GM18909 (cell line): Measurements from ENCODE around the gene ATAD1.
"Not testable (repeated sequence)": the region's sequence is repeated elsewhere in the genome, so short reads cannot be mapped to it uniquely, and the experiment has no call there.

ENCODE experiments used
- ATAC-seq: cut with Tn5 transposase; IDR thresholded peaks from one replicate; pipeline ENCODE4 v1.9.1; 2021; ENCODE audit warnings: mild to moderate bottlenecking; ENCODE audit not compliant: unreplicated experiment, poor library complexity

The ATAD1 gene

GRCh38 chr10:87846711-87847110 lies 28.7 kb upstream of the ATAD1 start:
- not testable (repeated sequence) for ATAC-seq

GRCh38 chr10:87846023-87846422 lies 28.0 kb upstream of the ATAD1 start:
- no peak for ATAC-seq

GRCh38 chr10:87845624-87845998 lies 27.6 kb upstream of the ATAD1 start:
- no peak for ATAC-seq

GRCh38 chr10:87844837-87845623 lies 27.0 kb upstream of the ATAD1 start:
- no peak for ATAC-seq

- ATAC-seq: no peak
Observed at GRCh38 chr10:87843714-87844113, 25.7 kb upstream of the ATAD1 start.

- no peak for ATAC-seq
Observed at GRCh38 chr10:87842776-87843497, 24.9 kb upstream of the ATAD1 start.

- no peak for ATAC-seq
Observed at GRCh38 chr10:87842220-87842641, 24.2 kb upstream of the ATAD1 start.

- ATAC-seq: no peak
Observed at GRCh38 chr10:87841186-87841585, 23.2 kb upstream of the ATAD1 start.

- ATAC-seq: no peak
Observed at GRCh38 chr10:87838650-87839049, 20.6 kb upstream of the ATAD1 start.

- ATAC-seq: no peak
Observed at GRCh38 chr10:87837445-87837844, 19.4 kb upstream of the ATAD1 start.

GRCh38 chr10:87836098-87836497 lies 18.1 kb upstream of the ATAD1 start:
- ATAC-seq: no peak

- no peak for ATAC-seq
Observed at GRCh38 chr10:87829986-87830729, 12.1 kb upstream of the ATAD1 start.

GRCh38 chr10:87829051-87829450 lies 11.0 kb upstream of the ATAD1 start:
- ATAC-seq: not testable (repeated sequence)

GRCh38 chr10:87827681-87828080 lies 9.7 kb upstream of the ATAD1 start:
- ATAC-seq: no peak

GRCh38 chr10:87826653-87827052 lies 8.6 kb upstream of the ATAD1 start:
- no peak for ATAC-seq

GRCh38 chr10:87819289-87819585 lies 1.2 kb upstream of the ATAD1 start:
- no peak for ATAC-seq

GRCh38 chr10:87818505-87819288 lies 671 bp upstream of the ATAD1 start:
- peak; percentile 55 for ATAC-seq

GRCh38 chr10:87816898-87817608 lies 973 bp downstream of the ATAD1 start:
- no peak for ATAC-seq

GRCh38 chr10:87816163-87816897 lies 1.7 kb downstream of the ATAD1 start:
- ATAC-seq: no peak
